Measurements from ENCODE around the gene KCNJ6.
"Not testable (repeated sequence)": the region's sequence is repeated elsewhere in the genome, so short reads cannot be mapped to it uniquely, and the experiment has no call there.

KCNJ6 gene

GRCh38 chr21:37659874-37660273, 256.4 kb downstream of the KCNJ6 start:
- no peak for TF ChIP-seq POLR2A (IDR thresholded peaks at IDR 0.05; ENCODE audit: low read depth, low read length)
- FAIRE-seq = no peak
- DNase-seq (ENCODE audit: insufficient read length, low spot score) = no peak

- FAIRE-seq (no peak), DNase-seq (ENCODE audit: insufficient read length, low spot score) (peak; percentile 76)
- TF ChIP-seq POLR2A (IDR thresholded peaks at IDR 0.05; ENCODE audit: low read depth, low read length) = no peak
Observed at GRCh38 chr21:37658817-37659458, 257.3 kb downstream of the KCNJ6 start.

GRCh38 chr21:37658121-37658816, 258.0 kb downstream of the KCNJ6 start:
- DNase-seq (ENCODE audit: insufficient read length, low spot score) (no peak), FAIRE-seq (no peak)
- TF ChIP-seq POLR2A (IDR thresholded peaks at IDR 0.05; ENCODE audit: low read depth, low read length) = no peak

GRCh38 chr21:37656899-37657298, 259.4 kb downstream of the KCNJ6 start:
- FAIRE-seq (no peak), DNase-seq (ENCODE audit: insufficient read length, low spot score) (no peak)
- TF ChIP-seq POLR2A (IDR thresholded peaks at IDR 0.05; ENCODE audit: low read depth, low read length) = no peak

- TF ChIP-seq POLR2A (IDR thresholded peaks at IDR 0.05; ENCODE audit: low read depth, low read length) = no peak
- no peak for FAIRE-seq
- no peak for DNase-seq (ENCODE audit: insufficient read length, low spot score)
Observed at GRCh38 chr21:37655611-37656300, 260.5 kb downstream of the KCNJ6 start.

GRCh38 chr21:37654596-37654995, 261.7 kb downstream of the KCNJ6 start:
- DNase-seq (ENCODE audit: insufficient read length, low spot score) (no peak), FAIRE-seq (no peak)
- TF ChIP-seq POLR2A (IDR thresholded peaks at IDR 0.05; ENCODE audit: low read depth, low read length) = no peak

- FAIRE-seq (no peak), DNase-seq (ENCODE audit: insufficient read length, low spot score) (no peak)
- no peak for TF ChIP-seq POLR2A (IDR thresholded peaks at IDR 0.05; ENCODE audit: low read depth, low read length)
Observed at GRCh38 chr21:37653201-37653600, 263.1 kb downstream of the KCNJ6 start.

- DNase-seq (ENCODE audit: insufficient read length, low spot score) = no peak
- no peak for FAIRE-seq
- TF ChIP-seq POLR2A (IDR thresholded peaks at IDR 0.05; ENCODE audit: low read depth, low read length) = no peak
Observed at GRCh38 chr21:37647781-37648180, 268.5 kb downstream of the KCNJ6 start.

GRCh38 chr21:37646761-37647160, 269.5 kb downstream of the KCNJ6 start:
- not testable (repeated sequence) for DNase-seq (ENCODE audit: insufficient read length, low spot score); FAIRE-seq

GRCh38 chr21:37645848-37646247, 270.4 kb downstream of the KCNJ6 start:
- FAIRE-seq (no peak), DNase-seq (ENCODE audit: insufficient read length, low spot score) (no peak)
- no peak for TF ChIP-seq POLR2A (IDR thresholded peaks at IDR 0.05; ENCODE audit: low read depth, low read length)

GRCh38 chr21:37644636-37645035, 271.6 kb downstream of the KCNJ6 start:
- DNase-seq (ENCODE audit: insufficient read length, low spot score) = no peak
- TF ChIP-seq POLR2A (IDR thresholded peaks at IDR 0.05; ENCODE audit: low read depth, low read length) = no peak
- FAIRE-seq = no peak

GRCh38 chr21:37643862-37644261, 272.4 kb downstream of the KCNJ6 start:
- not testable (repeated sequence) for FAIRE-seq; DNase-seq (ENCODE audit: insufficient read length, low spot score)

- TF ChIP-seq POLR2A (IDR thresholded peaks at IDR 0.05; ENCODE audit: low read depth, low read length) = no peak
- DNase-seq (ENCODE audit: insufficient read length, low spot score) = no peak
- FAIRE-seq = no peak
Observed at GRCh38 chr21:37642493-37642892, 273.8 kb downstream of the KCNJ6 start.

GRCh38 chr21:37639756-37640155, 276.5 kb downstream of the KCNJ6 start:
- no peak for DNase-seq (ENCODE audit: insufficient read length, low spot score)
- no peak for FAIRE-seq
- TF ChIP-seq POLR2A (IDR thresholded peaks at IDR 0.05; ENCODE audit: low read depth, low read length) = no peak
